Spleen (tissue), 11 donors: ENCODE data around the gene EBF4. TPM values are rescaled to one million over a fixed set of nuclear protein-coding genes. Genes with fewer than 3 reads are reported as not detected.

Source experiments
- DNase-seq: peaks from one replicate; pipeline ENCODE4 v3.0.0-alpha.2; 2020
- H3K27ac ChIP-seq, 8 donors: fragments of 200-600 bp; sonication (generic) in 7 of 8; 1 replicate in 4 of 8; 2 replicates in 4 of 8; pipeline versions ENCODE4 v1.5.0 to v1.8.0; 2016 to 2021; ENCODE audit warnings: inconsistent platforms in 4 of 8, mild to moderate bottlenecking in 4 of 8, moderate library complexity in 1 of 8
- H3K27me3 ChIP-seq, 7 donors: fragments of 200-600 bp; sonication (generic) in 6 of 7; replicated peaks in 1 of 7; 1 replicate in 4 of 7; 2 replicates in 3 of 7; pipeline versions ENCODE4 v1.5.0 to v1.8.0; 2016 to 2021; ENCODE audit warnings: inconsistent platforms in 3 of 7, mild to moderate bottlenecking in 1 of 7
- H3K36me3 ChIP-seq, 6 donors: fragments of 200-600 bp; sonication (generic) in 5 of 6; 1 replicate in 4 of 6; 2 replicates in 2 of 6; pipeline versions ENCODE4 v1.5.0 to v1.8.0; 2016 to 2021; ENCODE audit warnings: inconsistent platforms in 2 of 6
- H3K4me1 ChIP-seq, 6 donors: fragments of 200-600 bp; sonication (generic) in 5 of 6; 1 replicate in 3 of 6; 2 replicates in 3 of 6; pipeline versions ENCODE4 v1.5.0 to v1.8.0; 2016 to 2021; ENCODE audit warnings: inconsistent platforms in 3 of 6
- H3K4me3 ChIP-seq, 8 donors: fragments of 200-600 bp; sonication (generic) in 7 of 8; 1 replicate in 4 of 8; 2 replicates in 4 of 8; pipeline versions ENCODE4 v1.5.0 to v1.8.0; 2016 to 2021; ENCODE audit warnings: inconsistent platforms in 4 of 8, mild to moderate bottlenecking in 4 of 8, moderate library complexity in 2 of 8
- H3K9me3 ChIP-seq, 8 donors: fragments of 200-600 bp; sonication (generic) in 7 of 8; 1 replicate in 4 of 8; 2 replicates in 4 of 8; pipeline versions ENCODE4 v1.5.0 to v1.8.0; 2016 to 2021; ENCODE audit warnings: inconsistent platforms in 4 of 8
- POLR2A ChIP-seq, 3 donors: fragments of 450-650 bp; IDR thresholded peaks; one replicate each; pipeline ENCODE4 v1.5.1; 2017; ENCODE audit warnings: antibody characterized with exemption in 3 of 3, mild to moderate bottlenecking in 1 of 3
- POLR2AphosphoS5 ChIP-seq, 3 donors: sonication (generic); formaldehyde crosslinking; IDR thresholded peaks; one replicate each; pipeline ENCODE4 v1.5.1; 2017; ENCODE audit warnings: antibody characterized with exemption in 3 of 3
- WGBS, 5 donors: extraction: QIAGEN DNeasy Blood & Tissue Kit in 3 of 5; methylation state at CpG; one replicate each; pipeline versions ENCODE4 v1.1.5 to v1.1.7; 2013 to 2018; 5-methylcytosine and 5-hydroxymethylcytosine counted together
- intact Hi-C: fragments of 100-400 bp; cut with DNase I; formaldehyde crosslinking; loops from one replicate; pipeline ENCODE4 v1.15.0; 2023; ENCODE audit warnings: low total_unique reads
- polyA plus RNA-seq, 3 donors: library from polyadenylated mRNA; stranded (reverse); fragments of 200-250 nt; gene quantifications; one replicate each; pipeline ENCODE4 v1.2.1, GENCODE V29; 2013
- total RNA-seq, 7 donors: library from RNA; depleted of rRNA in 3 of 7; stranded (reverse); fragments of >200 nt in 3 of 7; fragmentation: NEBNext Ultra II Directional in 4 of 7; extraction: Animal tissue kit (Norgen Biotek cat#: 25700) in 4 of 7; gene quantifications; one replicate each; pipeline versions ENCODE4 v1.1.0 to v1.2.1, GENCODE V29; 2016 to 2021
- TF ChIP-seq, protein P1 (sequence below), 11 experiments: fragments of 200-600 bp in 7 of 11; fragments of 450-650 bp in 4 of 11; sonication (generic) in 4 of 11; IDR thresholded peaks in 8 of 11; conservative IDR thresholded peaks in 3 of 11; 1 replicate in 7 of 11; 2 replicates in 4 of 11; pipeline versions ENCODE4 v1.4.0 to v1.8.0; 2016 to 2021; ENCODE audit warnings: antibody characterized with exemption in 11 of 11, inconsistent platforms in 4 of 11, mild to moderate bottlenecking in 1 of 11
- donor health status: healthy with polysubstance abuse.
- donor health status: DM: no; HTN: no; CAD: no; lungs with moderate emphysema.
- donor health status: DM: no; HTN: no; CAD: no.
- donor health status: Bipolar disorder and iron deficiency.
- donor health status: healthy.
- donor health status: DM: no; HTN: no; CAD: no.
- donor health status: DM: yes; HTN: yes; CAD: no.

The EBF4 gene
- total and polyA plus RNA-seq, 10 donors = 2.5 to 19.2 (median 6.4) TPM

GRCh38 chr20:2800521-2801285 is 108.1 kb downstream of the EBF4 start, which contains the start of gene CPXM1:
CPXM1 (minus strand) TSS chr20:2800627; CDS start chr20:2800572, 55 bp downstream.
- TF ChIP-seq, protein P1, sequence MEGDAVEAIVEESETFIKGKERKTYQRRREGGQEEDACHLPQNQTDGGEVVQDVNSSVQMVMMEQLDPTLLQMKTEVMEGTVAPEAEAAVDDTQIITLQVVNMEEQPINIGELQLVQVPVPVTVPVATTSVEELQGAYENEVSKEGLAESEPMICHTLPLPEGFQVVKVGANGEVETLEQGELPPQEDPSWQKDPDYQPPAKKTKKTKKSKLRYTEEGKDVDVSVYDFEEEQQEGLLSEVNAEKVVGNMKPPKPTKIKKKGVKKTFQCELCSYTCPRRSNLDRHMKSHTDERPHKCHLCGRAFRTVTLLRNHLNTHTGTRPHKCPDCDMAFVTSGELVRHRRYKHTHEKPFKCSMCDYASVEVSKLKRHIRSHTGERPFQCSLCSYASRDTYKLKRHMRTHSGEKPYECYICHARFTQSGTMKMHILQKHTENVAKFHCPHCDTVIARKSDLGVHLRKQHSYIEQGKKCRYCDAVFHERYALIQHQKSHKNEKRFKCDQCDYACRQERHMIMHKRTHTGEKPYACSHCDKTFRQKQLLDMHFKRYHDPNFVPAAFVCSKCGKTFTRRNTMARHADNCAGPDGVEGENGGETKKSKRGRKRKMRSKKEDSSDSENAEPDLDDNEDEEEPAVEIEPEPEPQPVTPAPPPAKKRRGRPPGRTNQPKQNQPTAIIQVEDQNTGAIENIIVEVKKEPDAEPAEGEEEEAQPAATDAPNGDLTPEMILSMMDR (IDR thresholded peaks at IDR 0.05 in 8 of 11, conservative IDR thresholded peaks at IDR 0.05 in 3 of 11) = no peak
- TF ChIP-seq POLR2AphosphoS5 (IDR thresholded peaks at IDR 0.05) (no peak), POLR2A (IDR thresholded peaks at IDR 0.05) (no peak)
- Histone ChIP-seq H3K27ac (no peak within 1 kb of the TSS), H3K36me3 (no peaks in the 10 kb centered on the region), H3K4me1 (peaks cover 3 to 33% (median 26%) of the 10 kb centered on the region in 6 donors), H3K27me3 (peaks cover 0 to 100% (median 50%) of the 10 kb centered on the region in 7 donors), H3K9me3 (no peaks in the 10 kb centered on the region), H3K4me3 (peak within 1 kb of the TSS in 7 of 8 donors; percentile 25 to 65 (median 34))
- WGBS, 5 donors = 0 to 7% (median 1%) methylated on average over 21 to 52 of the region's 52 CpGs
- DNase-seq = no peak
- intact Hi-C loops = no loop called here

- Histone ChIP-seq H3K27ac (no peak overlapping the region), H3K9me3 (no peaks in the 10 kb centered on the region), H3K27me3 (peaks cover 0 to 100% (median 51%) of the 10 kb centered on the region in 7 donors), H3K4me1 (peaks cover 3 to 33% (median 26%) of the 10 kb centered on the region in 6 donors), H3K4me3 (peak overlapping the region in 3 of 8 donors; percentile 42 to 65 (median 43)), H3K36me3 (no peaks in the 10 kb centered on the region)
- intact Hi-C loops = no loop called here
- no peak for DNase-seq
- WGBS, 5 donors = 4 to 10% (median 4%) methylated on average over 13 of the region's 13 CpGs
- TF ChIP-seq POLR2AphosphoS5 (IDR thresholded peaks at IDR 0.05) (no peak), POLR2A (IDR thresholded peaks at IDR 0.05) (no peak)
- TF ChIP-seq, protein P1 (IDR thresholded peaks at IDR 0.05 in 8 of 11, conservative IDR thresholded peaks at IDR 0.05 in 3 of 11) = no peak
These were observed 108.7 kb downstream of the EBF4 start for GRCh38 chr20:2801286-2801728.

- H3K27me3 ChIP-seq = peaks cover 0 to 97% (median 46%) of the 10 kb centered on the region in 7 donors
These were observed 111.7 kb downstream of the EBF4 start for GRCh38 chr20:2804041-2804828.

More at GRCh38 chr20:2804041-2804828, 111.7 kb downstream of the EBF4 start:
- intact Hi-C loops = no loop called here
- 67 to 77% (median 69%) methylated on average over 16 of the region's 16 CpGs for WGBS, 5 donors
- Histone ChIP-seq H3K27ac (no peak overlapping the region), H3K36me3 (no peaks in the 10 kb centered on the region), H3K4me1 (peaks cover 3 to 30% (median 24%) of the 10 kb centered on the region in 6 donors), H3K9me3 (no peaks in the 10 kb centered on the region), H3K4me3 (no peak overlapping the region)
- TF ChIP-seq POLR2AphosphoS5 (IDR thresholded peaks at IDR 0.05) = no peak
- TF ChIP-seq, protein P1 (IDR thresholded peaks at IDR 0.05 in 8 of 11, conservative IDR thresholded peaks at IDR 0.05 in 3 of 11) = no peak
- no peak for TF ChIP-seq POLR2A (IDR thresholded peaks at IDR 0.05)
- DNase-seq = no peak
